Measurements from ENCODE around the gene CDC14A.

CDC14A gene

DNA sequence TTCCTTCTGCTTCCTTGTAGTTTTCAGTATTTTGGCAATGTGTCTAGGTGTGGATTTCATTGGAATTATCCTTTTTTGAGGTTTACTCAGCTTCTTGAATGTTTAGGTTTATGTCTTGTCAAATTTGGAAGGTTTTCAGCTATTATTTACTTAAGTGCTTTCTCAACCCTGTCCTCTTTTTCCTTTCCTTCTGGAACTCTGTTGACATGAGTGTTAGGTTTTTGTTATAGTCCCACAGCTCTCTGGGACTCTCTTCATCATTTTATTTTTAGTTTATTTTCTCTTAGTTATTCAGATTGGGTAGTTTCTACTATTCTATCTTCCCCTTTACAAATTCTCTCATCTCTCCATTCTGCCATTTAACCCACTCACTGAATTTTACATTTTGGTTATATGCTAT lies 122.5 kb downstream of the CDC14A start:
- TF ChIP-seq, protein P1, sequence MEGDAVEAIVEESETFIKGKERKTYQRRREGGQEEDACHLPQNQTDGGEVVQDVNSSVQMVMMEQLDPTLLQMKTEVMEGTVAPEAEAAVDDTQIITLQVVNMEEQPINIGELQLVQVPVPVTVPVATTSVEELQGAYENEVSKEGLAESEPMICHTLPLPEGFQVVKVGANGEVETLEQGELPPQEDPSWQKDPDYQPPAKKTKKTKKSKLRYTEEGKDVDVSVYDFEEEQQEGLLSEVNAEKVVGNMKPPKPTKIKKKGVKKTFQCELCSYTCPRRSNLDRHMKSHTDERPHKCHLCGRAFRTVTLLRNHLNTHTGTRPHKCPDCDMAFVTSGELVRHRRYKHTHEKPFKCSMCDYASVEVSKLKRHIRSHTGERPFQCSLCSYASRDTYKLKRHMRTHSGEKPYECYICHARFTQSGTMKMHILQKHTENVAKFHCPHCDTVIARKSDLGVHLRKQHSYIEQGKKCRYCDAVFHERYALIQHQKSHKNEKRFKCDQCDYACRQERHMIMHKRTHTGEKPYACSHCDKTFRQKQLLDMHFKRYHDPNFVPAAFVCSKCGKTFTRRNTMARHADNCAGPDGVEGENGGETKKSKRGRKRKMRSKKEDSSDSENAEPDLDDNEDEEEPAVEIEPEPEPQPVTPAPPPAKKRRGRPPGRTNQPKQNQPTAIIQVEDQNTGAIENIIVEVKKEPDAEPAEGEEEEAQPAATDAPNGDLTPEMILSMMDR (IDR thresholded peaks at IDR 0.05; ENCODE audit: low read depth, low read length): no peak
- Histone ChIP-seq H3K4me3 (ENCODE audit: low read depth, low read length) (no peak overlapping the region), H3K9me3 (no peaks in the 10 kb centered on the region), H3K36me3 (no peaks in the 10 kb centered on the region), H3K4me1 (no peaks in the 10 kb centered on the region), H3K27me3 (no peaks in the 10 kb centered on the region)
- no peak for DNase-seq

GRCh38 chr1:100476735-100477290 lies 124.5 kb downstream of the CDC14A start:
- H3K4me1 ChIP-seq: no peaks in the 10 kb centered on the region
- no peaks in the 10 kb centered on the region for H3K9me3 ChIP-seq
- TF ChIP-seq, protein P1 (IDR thresholded peaks at IDR 0.05; ENCODE audit: low read depth, low read length): no peak
- no peak overlapping the region for H3K4me3 ChIP-seq (ENCODE audit: low read depth, low read length)
- H3K27me3 ChIP-seq: no peaks in the 10 kb centered on the region
- H3K36me3 ChIP-seq: no peaks in the 10 kb centered on the region
- no peak for DNase-seq

- H3K4me1 ChIP-seq: no peaks in the 10 kb centered on the region
- TF ChIP-seq, protein P1 (IDR thresholded peaks at IDR 0.05; ENCODE audit: low read depth, low read length): no peak
- DNase-seq: no peak
Observed at GRCh38 chr1:100478816-100479215, 126.5 kb downstream of the CDC14A start.

GRCh38 chr1:100479620-100480338 lies 127.5 kb downstream of the CDC14A start:
- no peak for DNase-seq
- no peak overlapping the region for H3K4me3 ChIP-seq (ENCODE audit: low read depth, low read length)
- H3K4me1 ChIP-seq: no peaks in the 10 kb centered on the region
- no peaks in the 10 kb centered on the region for H3K9me3 ChIP-seq
- H3K36me3 ChIP-seq: no peaks in the 10 kb centered on the region; the same call in 1 of the 2 replicates
- TF ChIP-seq, protein P1 (IDR thresholded peaks at IDR 0.05; ENCODE audit: low read depth, low read length): no peak
- no peaks in the 10 kb centered on the region for H3K27me3 ChIP-seq

More at GRCh38 chr1:100478816-100479215, 126.5 kb downstream of the CDC14A start:
- Histone ChIP-seq H3K9me3 (no peaks in the 10 kb centered on the region), H3K27me3 (no peaks in the 10 kb centered on the region), H3K36me3 (no peaks in the 10 kb centered on the region), H3K4me3 (ENCODE audit: low read depth, low read length) (no peak overlapping the region)

DNA sequence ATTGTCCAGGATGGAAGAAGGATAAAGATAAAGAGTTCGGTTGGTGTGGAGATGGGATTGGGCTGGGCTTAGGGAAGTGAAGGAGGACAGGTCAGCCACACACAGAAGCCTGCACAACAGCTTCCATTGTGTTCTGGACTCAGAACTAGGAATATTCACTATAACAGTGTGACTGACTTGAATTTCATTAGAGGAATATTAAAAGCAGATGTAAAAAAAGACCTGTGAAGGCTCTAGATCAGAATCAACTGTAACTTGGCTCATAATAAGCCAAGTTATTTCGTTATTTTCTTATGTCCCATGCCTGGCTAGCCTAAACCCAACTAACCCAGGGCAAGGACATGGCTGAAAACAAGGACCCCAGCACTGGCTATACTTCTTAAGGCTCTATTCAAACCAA lies 129.0 kb downstream of the CDC14A start:
- H3K9me3 ChIP-seq: no peaks in the 10 kb centered on the region
- no peaks in the 10 kb centered on the region for H3K4me1 ChIP-seq
- H3K4me3 ChIP-seq (ENCODE audit: low read depth, low read length): no peak overlapping the region
- TF ChIP-seq, protein P1 (IDR thresholded peaks at IDR 0.05; ENCODE audit: low read depth, low read length): no peak
- no peaks in the 10 kb centered on the region; the same call in 1 of the 2 replicates for H3K36me3 ChIP-seq
- H3K27me3 ChIP-seq: no peaks in the 10 kb centered on the region
- DNase-seq: no peak

DNA sequence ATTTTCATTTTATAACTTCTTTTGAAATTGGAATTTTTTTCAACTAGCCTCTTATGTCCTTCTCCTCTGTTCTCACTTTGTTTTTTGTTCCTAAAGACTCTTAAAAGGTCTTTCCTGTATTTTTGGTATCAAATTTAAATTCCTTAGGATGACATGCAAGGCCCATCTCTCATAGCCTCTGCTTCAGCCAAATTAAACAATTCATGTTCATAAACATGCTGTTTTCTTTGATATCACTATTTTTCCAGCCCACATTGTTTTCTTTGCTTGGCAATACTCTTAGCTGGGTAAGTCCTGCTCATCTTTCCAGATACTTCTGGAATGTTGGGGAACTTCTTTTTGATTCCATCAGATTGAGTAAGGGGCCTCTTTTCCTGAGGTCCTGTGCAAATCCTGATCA lies 129.9 kb downstream of the CDC14A start:
- H3K4me3 ChIP-seq (ENCODE audit: low read depth, low read length): no peak overlapping the region
- no peaks in the 10 kb centered on the region for H3K27me3 ChIP-seq
- TF ChIP-seq, protein P1 (IDR thresholded peaks at IDR 0.05; ENCODE audit: low read depth, low read length): no peak
- no peaks in the 10 kb centered on the region for H3K9me3 ChIP-seq
- DNase-seq: no peak
- no peaks in the 10 kb centered on the region; the same call in 1 of the 2 replicates for H3K36me3 ChIP-seq
- no peaks in the 10 kb centered on the region for H3K4me1 ChIP-seq

Data from BE2C (cell line).